ENCODE data around the gene GFOD1. TPM values are rescaled to one million over a fixed set of nuclear protein-coding genes. Genes with fewer than 3 reads are reported as not detected.
A peak's percentile ranks its signal among the peaks of the same experiment; 100 is the strongest.
"Not testable (repeated sequence)": the region's sequence is repeated elsewhere in the genome, so short reads cannot be mapped to it uniquely, and the experiment has no call there.

The GFOD1 gene
- total RNA-seq, 1 experiment from 2014 or later = 29.5 TPM

- peaks cover 26% of the 10 kb centered on the region for H3K4me1 ChIP-seq (ENCODE audit: low read length)
- H3K9me2 ChIP-seq (replicated peaks; ENCODE audit: insufficient read depth, low read length); H3K9ac ChIP-seq (ENCODE audit: low read length); H3K4me2 ChIP-seq (ENCODE audit: low read depth, low read length, poor library complexity, severe bottlenecking); H2AFZ ChIP-seq (ENCODE audit: low read length); H3K4me3 ChIP-seq (ENCODE audit: low read length); H3K9me3 ChIP-seq (ENCODE audit: low read length); DNase-seq; H3K36me3 ChIP-seq (ENCODE audit: insufficient read depth, low read length); H4K20me1 ChIP-seq (ENCODE audit: insufficient read depth, low read depth, low read length); H3K27ac ChIP-seq (ENCODE audit: low read length); H3K27me3 ChIP-seq (ENCODE audit: low read length): not testable (repeated sequence)
- peaks cover 52% of the 10 kb centered on the region for H3K79me2 ChIP-seq (ENCODE audit: low read length)
These were observed 98.6 kb downstream of the GFOD1 start for GRCh38 chr6:13388769-13389168.

GRCh38 chr6:13384966-13385365 is 102.4 kb downstream of the GFOD1 start:
- Histone ChIP-seq H3K36me3 (ENCODE audit: insufficient read depth, low read length) (peaks cover 7% of the 10 kb centered on the region; the same call in 1 of the 2 replicates), H4K20me1 (ENCODE audit: insufficient read depth, low read depth, low read length) (no peaks in the 10 kb centered on the region), H3K4me1 (ENCODE audit: low read length) (peaks cover 29% of the 10 kb centered on the region), H3K4me3 (ENCODE audit: low read length) (no peak overlapping the region), H2AFZ (ENCODE audit: low read length) (no peak overlapping the region), H3K4me2 (ENCODE audit: low read depth, low read length, poor library complexity, severe bottlenecking) (no peak overlapping the region), H3K9me3 (ENCODE audit: low read length) (no peaks in the 10 kb centered on the region), H3K9me2 (replicated peaks; ENCODE audit: insufficient read depth, low read length) (no peaks in the 10 kb centered on the region), H3K27ac (ENCODE audit: low read length) (no peak overlapping the region), H3K27me3 (ENCODE audit: low read length) (no peaks in the 10 kb centered on the region), H3K79me2 (ENCODE audit: low read length) (peaks cover 35% of the 10 kb centered on the region), H3K9ac (ENCODE audit: low read length) (no peak overlapping the region)
- DNase-seq = no peak

GRCh38 chr6:13384506-13384905 is 102.9 kb downstream of the GFOD1 start:
- peaks cover 31% of the 10 kb centered on the region for H3K79me2 ChIP-seq (ENCODE audit: low read length)
- no peak overlapping the region for H3K27ac ChIP-seq (ENCODE audit: low read length)
- H3K36me3 ChIP-seq (ENCODE audit: insufficient read depth, low read length) = 0 out of 2 replicates have a peak, but pooled peaks cover 3% of the 10 kb centered on the region
- no peaks in the 10 kb centered on the region for H3K9me2 ChIP-seq (replicated peaks; ENCODE audit: insufficient read depth, low read length)
- H3K9me3 ChIP-seq (ENCODE audit: low read length) = no peaks in the 10 kb centered on the region
- no peak overlapping the region for H3K4me2 ChIP-seq (ENCODE audit: low read depth, low read length, poor library complexity, severe bottlenecking)
- no peak overlapping the region for H2AFZ ChIP-seq (ENCODE audit: low read length)
- no peak for DNase-seq
- H3K27me3 ChIP-seq (ENCODE audit: low read length) = no peaks in the 10 kb centered on the region
- H3K9ac ChIP-seq (ENCODE audit: low read length) = no peak overlapping the region
- H4K20me1 ChIP-seq (ENCODE audit: insufficient read depth, low read depth, low read length) = no peaks in the 10 kb centered on the region
- no peak overlapping the region for H3K4me3 ChIP-seq (ENCODE audit: low read length)
- H3K4me1 ChIP-seq (ENCODE audit: low read length) = peaks cover 34% of the 10 kb centered on the region

- Histone ChIP-seq H3K9ac (ENCODE audit: low read length) (no peak overlapping the region), H3K27me3 (ENCODE audit: low read length) (no peaks in the 10 kb centered on the region), H2AFZ (ENCODE audit: low read length) (no peak overlapping the region), H3K4me3 (ENCODE audit: low read length) (no peak overlapping the region), H4K20me1 (ENCODE audit: insufficient read depth, low read depth, low read length) (no peaks in the 10 kb centered on the region), H3K79me2 (ENCODE audit: low read length) (peaks cover 34% of the 10 kb centered on the region), H3K4me2 (ENCODE audit: low read depth, low read length, poor library complexity, severe bottlenecking) (no peak overlapping the region), H3K27ac (ENCODE audit: low read length) (no peak overlapping the region), H3K9me2 (replicated peaks; ENCODE audit: insufficient read depth, low read length) (no peaks in the 10 kb centered on the region), H3K36me3 (ENCODE audit: insufficient read depth, low read length) (0 out of 2 replicates have a peak, but pooled peaks cover 3% of the 10 kb centered on the region), H3K4me1 (ENCODE audit: low read length) (peaks cover 43% of the 10 kb centered on the region), H3K9me3 (ENCODE audit: low read length) (no peaks in the 10 kb centered on the region)
- no peak for DNase-seq
These were observed 103.9 kb downstream of the GFOD1 start for GRCh38 chr6:13383328-13384163.

GRCh38 chr6:13380761-13381160 is 106.6 kb downstream of the GFOD1 start:
- H3K27ac ChIP-seq (ENCODE audit: low read length) = peak overlapping the region; percentile 32
- DNase-seq = no peak
- H2AFZ ChIP-seq (ENCODE audit: low read length) = no peak overlapping the region
- no peaks in the 10 kb centered on the region for H3K9me2 ChIP-seq (replicated peaks; ENCODE audit: insufficient read depth, low read length)
- H3K36me3 ChIP-seq (ENCODE audit: insufficient read depth, low read length) = 0 out of 2 replicates have a peak, but pooled peaks cover 3% of the 10 kb centered on the region
- H3K4me3 ChIP-seq (ENCODE audit: low read length) = no peak overlapping the region
- no peak overlapping the region for H3K4me2 ChIP-seq (ENCODE audit: low read depth, low read length, poor library complexity, severe bottlenecking)
- no peaks in the 10 kb centered on the region for H3K27me3 ChIP-seq (ENCODE audit: low read length)
- peaks cover 48% of the 10 kb centered on the region for H3K79me2 ChIP-seq (ENCODE audit: low read length)
- no peaks in the 10 kb centered on the region for H4K20me1 ChIP-seq (ENCODE audit: insufficient read depth, low read depth, low read length)
- H3K9ac ChIP-seq (ENCODE audit: low read length) = no peak overlapping the region
- H3K9me3 ChIP-seq (ENCODE audit: low read length) = no peaks in the 10 kb centered on the region
- peaks cover 71% of the 10 kb centered on the region for H3K4me1 ChIP-seq (ENCODE audit: low read length)

GRCh38 chr6:13378669-13379590 is 108.5 kb downstream of the GFOD1 start:
- no peak for DNase-seq
- peaks cover 79% of the 10 kb centered on the region for H3K4me1 ChIP-seq (ENCODE audit: low read length)
- H3K9me3 ChIP-seq (ENCODE audit: low read length) = no peaks in the 10 kb centered on the region

GRCh38 chr6:13377054-13377758 is 110.2 kb downstream of the GFOD1 start:
- Histone ChIP-seq H3K27me3 (ENCODE audit: low read length) (no peaks in the 10 kb centered on the region), H3K79me2 (ENCODE audit: low read length) (peaks cover 43% of the 10 kb centered on the region), H3K27ac (ENCODE audit: low read length) (peak overlapping the region; percentile 79), H4K20me1 (ENCODE audit: insufficient read depth, low read depth, low read length) (no peaks in the 10 kb centered on the region), H3K4me2 (ENCODE audit: low read depth, low read length, poor library complexity, severe bottlenecking) (no peak overlapping the region), H3K9me3 (ENCODE audit: low read length) (no peaks in the 10 kb centered on the region), H3K4me1 (ENCODE audit: low read length) (peaks cover 92% of the 10 kb centered on the region), H3K9ac (ENCODE audit: low read length) (no peak overlapping the region), H2AFZ (ENCODE audit: low read length) (no peak overlapping the region), H3K36me3 (ENCODE audit: insufficient read depth, low read length) (no peaks in the 10 kb centered on the region), H3K4me3 (ENCODE audit: low read length) (no peak overlapping the region), H3K9me2 (replicated peaks; ENCODE audit: insufficient read depth, low read length) (no peaks in the 10 kb centered on the region)
- DNase-seq = no peak

More at GRCh38 chr6:13378669-13379590, 108.5 kb downstream of the GFOD1 start:
- Histone ChIP-seq H3K36me3 (ENCODE audit: insufficient read depth, low read length) (no peaks in the 10 kb centered on the region), H3K4me2 (ENCODE audit: low read depth, low read length, poor library complexity, severe bottlenecking) (no peak overlapping the region), H2AFZ (ENCODE audit: low read length) (no peak overlapping the region), H3K4me3 (ENCODE audit: low read length) (no peak overlapping the region), H3K27ac (ENCODE audit: low read length) (peak overlapping the region; percentile 79), H4K20me1 (ENCODE audit: insufficient read depth, low read depth, low read length) (no peaks in the 10 kb centered on the region), H3K9me2 (replicated peaks; ENCODE audit: insufficient read depth, low read length) (no peaks in the 10 kb centered on the region), H3K79me2 (ENCODE audit: low read length) (peaks cover 47% of the 10 kb centered on the region), H3K9ac (ENCODE audit: low read length) (no peak overlapping the region), H3K27me3 (ENCODE audit: low read length) (no peaks in the 10 kb centered on the region)

Data from Karpas-422 (cell line).